Measurements from ENCODE around the gene PLA2G15. TPM values are rescaled to one million over a fixed set of nuclear protein-coding genes. Genes with fewer than 3 reads are reported as not detected.

The PLA2G15 gene
- total RNA-seq, 1 donor from 2014 or later, result 17.1 TPM

DNA sequence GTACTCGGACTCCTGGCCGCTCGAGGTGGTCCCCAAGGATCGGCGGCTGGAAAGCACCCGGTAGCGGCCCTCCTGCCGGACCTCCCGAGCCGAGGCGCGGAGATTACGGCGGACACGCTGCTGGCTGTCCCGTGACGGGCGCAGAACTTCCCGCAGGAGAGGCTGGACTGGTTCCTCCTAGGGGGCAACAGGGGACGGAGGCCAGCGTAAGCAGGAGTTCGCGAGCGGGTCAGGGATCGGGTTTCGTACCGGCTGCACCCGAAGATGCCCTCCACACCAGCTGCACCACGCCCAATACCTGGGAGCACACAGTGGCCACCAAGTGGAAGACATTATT, 65.2 kb downstream of the PLA2G15 start:
- H3K4me3 ChIP-seq (ENCODE audit: low read depth, low read length), result peak overlapping the region; percentile 92
- no peak for DNase-seq (ENCODE audit: low read depth)
- TF ChIP-seq, protein P1, sequence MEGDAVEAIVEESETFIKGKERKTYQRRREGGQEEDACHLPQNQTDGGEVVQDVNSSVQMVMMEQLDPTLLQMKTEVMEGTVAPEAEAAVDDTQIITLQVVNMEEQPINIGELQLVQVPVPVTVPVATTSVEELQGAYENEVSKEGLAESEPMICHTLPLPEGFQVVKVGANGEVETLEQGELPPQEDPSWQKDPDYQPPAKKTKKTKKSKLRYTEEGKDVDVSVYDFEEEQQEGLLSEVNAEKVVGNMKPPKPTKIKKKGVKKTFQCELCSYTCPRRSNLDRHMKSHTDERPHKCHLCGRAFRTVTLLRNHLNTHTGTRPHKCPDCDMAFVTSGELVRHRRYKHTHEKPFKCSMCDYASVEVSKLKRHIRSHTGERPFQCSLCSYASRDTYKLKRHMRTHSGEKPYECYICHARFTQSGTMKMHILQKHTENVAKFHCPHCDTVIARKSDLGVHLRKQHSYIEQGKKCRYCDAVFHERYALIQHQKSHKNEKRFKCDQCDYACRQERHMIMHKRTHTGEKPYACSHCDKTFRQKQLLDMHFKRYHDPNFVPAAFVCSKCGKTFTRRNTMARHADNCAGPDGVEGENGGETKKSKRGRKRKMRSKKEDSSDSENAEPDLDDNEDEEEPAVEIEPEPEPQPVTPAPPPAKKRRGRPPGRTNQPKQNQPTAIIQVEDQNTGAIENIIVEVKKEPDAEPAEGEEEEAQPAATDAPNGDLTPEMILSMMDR (conservative IDR thresholded peaks at IDR 0.05; ENCODE audit: low read depth, low read length), result no peak

Other genes starting within 250 kb of the PLA2G15 start
- not detected in 2 replicates for gene DPEP2, start 245.9 kb upstream of the PLA2G15 start, total RNA-seq
- not detected in 2 replicates for gene DPEP2NB, start 229.5 kb upstream of the PLA2G15 start, total RNA-seq
- gene DDX28, start 222.1 kb upstream of the PLA2G15 start, total RNA-seq, result 5.3 and 11.8 TPM in 2 replicates
- gene DUS2, start 222.1 kb upstream of the PLA2G15 start, total RNA-seq, result 20.9 and 28.5 TPM in 2 replicates
- 15.8 and 24.7 TPM in 2 replicates for gene NFATC3, start 160.0 kb upstream of the PLA2G15 start, total RNA-seq
- 25.5 and 26.7 TPM in 2 replicates for gene ESRP2, start 9.2 kb upstream of the PLA2G15 start, total RNA-seq
- gene SLC7A6, start 19.2 kb downstream of the PLA2G15 start, total RNA-seq, result 10.6 and 25.3 TPM in 2 replicates
- gene SLC7A6OS, start 65.6 kb downstream of the PLA2G15 start, total RNA-seq, result 10.3 and 14.2 TPM in 2 replicates
- 32.1 and 50.6 TPM in 2 replicates for gene PRMT7, start 65.6 kb downstream of the PLA2G15 start, total RNA-seq
- gene SMPD3, start 203.1 kb downstream of the PLA2G15 start, total RNA-seq, result 0.07 TPM in 1 of 2 replicates, not detected in the other